Epithelial cell of esophagus (primary cell): ENCODE measurements around the gene FAM9C.

Experiments
- DNase-seq: peaks from one replicate; pipeline ENCODE4 v3.0.0; 2010; ENCODE audit warnings: low read depth
- H3K4me3 ChIP-seq: 2 replicates; pipeline ENCODE4 v1.5.1; 2011; ENCODE audit warnings: mild to moderate bottlenecking, low read length, control low read depth
- CTCF ChIP-seq: IDR thresholded peaks from 2 replicates; pipeline ENCODE4 v1.5.1; 2011; ENCODE audit warnings: low read depth, mild to moderate bottlenecking, low read length, control low read depth, inconsistent platforms; ENCODE audit not compliant: insufficient read depth; ENCODE audit errors: missing control alignments

FAM9C gene

GRCh38 chrX:13029887-13030771 lies 14.3 kb downstream of the FAM9C start:
- no peak for TF ChIP-seq CTCF
- H3K4me3 ChIP-seq = no peak overlapping the region
- no peak for DNase-seq

- no peak for TF ChIP-seq CTCF
These were observed 14.9 kb downstream of the FAM9C start for GRCh38 chrX:13029637-13029886.

GRCh38 chrX:13028871-13029636 lies 15.4 kb downstream of the FAM9C start:
- no peak for TF ChIP-seq CTCF
- H3K4me3 ChIP-seq = no peak overlapping the region
- peak; percentile 60 for DNase-seq

More at GRCh38 chrX:13029637-13029886, 14.9 kb downstream of the FAM9C start:
- no peak for DNase-seq
- no peak overlapping the region for H3K4me3 ChIP-seq

- no peak for DNase-seq
- H3K4me3 ChIP-seq = no peak overlapping the region
- TF ChIP-seq CTCF = no peak
These were observed 17.4 kb downstream of the FAM9C start for GRCh38 chrX:13026877-13027652.

GRCh38 chrX:13024986-13025385 lies 19.4 kb downstream of the FAM9C start:
- DNase-seq = no peak
- H3K4me3 ChIP-seq = no peak overlapping the region
- TF ChIP-seq CTCF = no peak

- no peak overlapping the region for H3K4me3 ChIP-seq
- no peak for DNase-seq
- no peak for TF ChIP-seq CTCF
These were observed 20.4 kb downstream of the FAM9C start for GRCh38 chrX:13023979-13024378.
